Measurements from ENCODE around the gene NNT.
A peak's percentile ranks its signal among the peaks of the same experiment; 100 is the strongest.
"Not testable (repeated sequence)": the region's sequence is repeated elsewhere in the genome, so short reads cannot be mapped to it uniquely, and the experiment has no call there.

NNT gene

GRCh38 chr5:43652537-43653302, 49.7 kb downstream of the NNT start:
- no peak for TF ChIP-seq CTCF (IDR thresholded peaks at IDR 0.05; ENCODE audit: extremely low read depth, insufficient read depth, missing control alignments)
- in situ Hi-C loops (cut with MboI; ENCODE audit: low pct_unique_long_range_greater_than_20kb, low sequenced_read_pairs, unreplicated experiment), result no loop called here
- no peak for DNase-seq (ENCODE audit: low spot score)

GRCh38 chr5:43658509-43658908, 55.5 kb downstream of the NNT start:
- in situ Hi-C loops (cut with MboI; ENCODE audit: low pct_unique_long_range_greater_than_20kb, low sequenced_read_pairs, unreplicated experiment), result no loop called here
- no peak for DNase-seq (ENCODE audit: low spot score)
- TF ChIP-seq CTCF (IDR thresholded peaks at IDR 0.05; ENCODE audit: extremely low read depth, insufficient read depth, missing control alignments), result no peak

GRCh38 chr5:43659075-43659474, 56.1 kb downstream of the NNT start:
- no peak for TF ChIP-seq CTCF (IDR thresholded peaks at IDR 0.05; ENCODE audit: extremely low read depth, insufficient read depth, missing control alignments)
- in situ Hi-C loops (cut with MboI; ENCODE audit: low pct_unique_long_range_greater_than_20kb, low sequenced_read_pairs, unreplicated experiment), result no loop called here
- no peak for DNase-seq (ENCODE audit: low spot score)

GRCh38 chr5:43661102-43661501, 58.1 kb downstream of the NNT start:
- no peak for DNase-seq (ENCODE audit: low spot score)
- peak; percentile 30 for TF ChIP-seq CTCF (IDR thresholded peaks at IDR 0.05; ENCODE audit: extremely low read depth, insufficient read depth, missing control alignments)
- in situ Hi-C loops (cut with MboI; ENCODE audit: low pct_unique_long_range_greater_than_20kb, low sequenced_read_pairs, unreplicated experiment), result no loop called here

GRCh38 chr5:43663916-43664315, 60.9 kb downstream of the NNT start:
- DNase-seq (ENCODE audit: low spot score), result no peak
- no peak for TF ChIP-seq CTCF (IDR thresholded peaks at IDR 0.05; ENCODE audit: extremely low read depth, insufficient read depth, missing control alignments)
- in situ Hi-C loops (cut with MboI; ENCODE audit: low pct_unique_long_range_greater_than_20kb, low sequenced_read_pairs, unreplicated experiment), result no loop called here

GRCh38 chr5:43664501-43665040, 61.6 kb downstream of the NNT start:
- in situ Hi-C loops (cut with MboI; ENCODE audit: low pct_unique_long_range_greater_than_20kb, low sequenced_read_pairs, unreplicated experiment), result no loop called here
- DNase-seq (ENCODE audit: low spot score), result no peak

GRCh38 chr5:43665749-43666148, 62.8 kb downstream of the NNT start:
- in situ Hi-C loops (cut with MboI; ENCODE audit: low pct_unique_long_range_greater_than_20kb, low sequenced_read_pairs, unreplicated experiment); DNase-seq (ENCODE audit: low spot score): not testable (repeated sequence)

More at GRCh38 chr5:43664501-43665040, 61.6 kb downstream of the NNT start:
- no peak for TF ChIP-seq CTCF (IDR thresholded peaks at IDR 0.05; ENCODE audit: extremely low read depth, insufficient read depth, missing control alignments)

GRCh38 chr5:43666728-43667127, 63.7 kb downstream of the NNT start:
- DNase-seq (ENCODE audit: low spot score); in situ Hi-C loops (cut with MboI; ENCODE audit: low pct_unique_long_range_greater_than_20kb, low sequenced_read_pairs, unreplicated experiment): not testable (repeated sequence)

- in situ Hi-C loops (cut with MboI; ENCODE audit: low pct_unique_long_range_greater_than_20kb, low sequenced_read_pairs, unreplicated experiment); DNase-seq (ENCODE audit: low spot score): not testable (repeated sequence)
Measured at GRCh38 chr5:43667379-43667778, 64.4 kb downstream of the NNT start.

Data from GM13977 (cell line).